Measurements from ENCODE around the gene CABLES1.
"Not testable (repeated sequence)": the region's sequence is repeated elsewhere in the genome, so short reads cannot be mapped to it uniquely, and the experiment has no call there.

Gene CABLES1

GRCh38 chr18:23272498-23273232 lies 137.4 kb downstream of the CABLES1 start:
- DNase-seq: no peak

- no peak for DNase-seq
Measured at GRCh38 chr18:23273443-23273966, 138.2 kb downstream of the CABLES1 start.

GRCh38 chr18:23274638-23275482 lies 139.6 kb downstream of the CABLES1 start:
- DNase-seq: no peak

- DNase-seq: no peak
Measured at GRCh38 chr18:23276451-23276850, 141.2 kb downstream of the CABLES1 start.

- DNase-seq: no peak
Measured at GRCh38 chr18:23277399-23277798, 142.1 kb downstream of the CABLES1 start.

GRCh38 chr18:23279931-23280330 lies 144.6 kb downstream of the CABLES1 start:
- peak; percentile 63 for DNase-seq

GRCh38 chr18:23280844-23281243 lies 145.6 kb downstream of the CABLES1 start:
- DNase-seq: no peak

GRCh38 chr18:23281626-23282436 lies 146.5 kb downstream of the CABLES1 start:
- peak; percentile 83 for DNase-seq

GRCh38 chr18:23282437-23282781 lies 147.1 kb downstream of the CABLES1 start:
- no peak for DNase-seq

GRCh38 chr18:23283916-23284430 lies 148.7 kb downstream of the CABLES1 start:
- peak; percentile 91 for DNase-seq

GRCh38 chr18:23284629-23285028 lies 149.3 kb downstream of the CABLES1 start:
- DNase-seq: no peak

- DNase-seq: not testable (repeated sequence)
Measured at GRCh38 chr18:23285581-23285980, 150.3 kb downstream of the CABLES1 start.

- DNase-seq: no peak
Measured at GRCh38 chr18:23291456-23292205, 156.3 kb downstream of the CABLES1 start.

GRCh38 chr18:23300231-23300805 lies 165.0 kb downstream of the CABLES1 start:
- no peak for DNase-seq

- no peak for DNase-seq
Measured at GRCh38 chr18:23301972-23302371, 166.7 kb downstream of the CABLES1 start.

- no peak for DNase-seq
Measured at GRCh38 chr18:23302511-23302850, 167.2 kb downstream of the CABLES1 start.

- peak; percentile 73 for DNase-seq
Measured at GRCh38 chr18:23302851-23303527, 167.7 kb downstream of the CABLES1 start.

- no peak for DNase-seq
Measured at GRCh38 chr18:23306822-23307221, 171.5 kb downstream of the CABLES1 start.

GRCh38 chr18:23307567-23308295 lies 172.4 kb downstream of the CABLES1 start:
- peak; percentile 82 for DNase-seq

Measured in islet precursor cell (in vitro differentiated cells).